Keratinocyte (primary cell): ENCODE data around the gene ARFGEF3. TPM values are rescaled to one million over a fixed set of nuclear protein-coding genes. Genes with fewer than 3 reads are reported as not detected.

Experiments
- DNase-seq: peaks from one replicate; pipeline ENCODE4 v3.0.0-alpha.2; 2011; ENCODE audit warnings: low read depth, missing footprints, low spot score
- FAIRE-seq: peaks from 2 replicates; lab custom pipeline; 2011; peaks lifted over from hg19 to GRCh38; lab: Jason Lieb, UNC
- H2AFZ ChIP-seq: 2 replicates; pipeline ENCODE4 v1.6.0; 2012; ENCODE audit warnings: low read length, control low read depth, inconsistent platforms; ENCODE audit not compliant: control insufficient read depth
- H3K27ac ChIP-seq: 2 replicates; pipeline ENCODE4 v1.5.1; 2011; ENCODE audit warnings: low read length; ENCODE audit not compliant: control insufficient read depth, insufficient read depth
- H3K27me3 ChIP-seq: 3 replicates; pipeline ENCODE4 v1.6.0; 2011; ENCODE audit warnings: low read length; ENCODE audit not compliant: control insufficient read depth, insufficient read depth; ENCODE audit errors: extremely low read depth
- H3K36me3 ChIP-seq, 2 experiments: 2 replicates in 1 of 2; 3 replicates in 1 of 2; pipeline ENCODE4 v1.5.1; 2011; ENCODE audit warnings: low read length in 2 of 2, mild to moderate bottlenecking in 1 of 2; ENCODE audit not compliant: control insufficient read depth in 2 of 2, insufficient read depth in 2 of 2; ENCODE audit errors: extremely low read depth in 1 of 2
- H3K4me1 ChIP-seq: 3 replicates; pipeline ENCODE4 v1.5.1; 2011; ENCODE audit warnings: low read length; ENCODE audit not compliant: control insufficient read depth, insufficient read depth; ENCODE audit errors: extremely low read depth
- H3K4me2 ChIP-seq: 3 replicates; pipeline ENCODE4 v1.6.0; 2011; ENCODE audit warnings: low read depth, low read length; ENCODE audit not compliant: control insufficient read depth, insufficient read depth; ENCODE audit errors: extremely low read depth
- H3K4me3 ChIP-seq, 3 experiments: fragments of 200-600 bp in 1 of 3; sonication (generic) in 1 of 3; 2 replicates in 2 of 3; 3 replicates in 1 of 3; pipeline ENCODE4 v1.5.1; 2011 to 2016; ENCODE audit warnings: low read length in 3 of 3, mild to moderate bottlenecking in 3 of 3, control low read depth in 2 of 3, inconsistent platforms in 1 of 3, low read depth in 1 of 3, mixed read lengths in 1 of 3, mixed run types in 1 of 3, moderate library complexity in 1 of 3; ENCODE audit not compliant: control insufficient read depth in 2 of 3, insufficient read depth in 2 of 3; ENCODE audit errors: extremely low read depth in 1 of 3
- H3K79me2 ChIP-seq: 2 replicates; pipeline ENCODE4 v1.6.0; 2012; ENCODE audit warnings: low read length; ENCODE audit not compliant: control insufficient read depth, insufficient read depth
- H3K9ac ChIP-seq: 3 replicates; pipeline ENCODE4 v1.6.0; 2011; ENCODE audit warnings: low read length; ENCODE audit not compliant: control insufficient read depth, insufficient read depth; ENCODE audit errors: extremely low read depth
- H3K9me1 ChIP-seq: 3 replicates; pipeline ENCODE4 v1.6.0; 2011; ENCODE audit warnings: low read length; ENCODE audit not compliant: control insufficient read depth, insufficient read depth; ENCODE audit errors: extremely low read depth
- H3K9me3 ChIP-seq: 2 replicates; pipeline ENCODE4 v1.5.1; 2012; ENCODE audit warnings: low read depth, low read length; ENCODE audit not compliant: control insufficient read depth
- H4K20me1 ChIP-seq: 3 replicates; pipeline ENCODE4 v1.6.0; 2011; ENCODE audit warnings: low read length; ENCODE audit not compliant: control insufficient read depth, insufficient read depth; ENCODE audit errors: extremely low read depth
- EZH2 ChIP-seq: IDR thresholded peaks from one replicate; pipeline ENCODE4 v1.6.1; 2012; ENCODE audit warnings: inconsistent platforms, mild to moderate bottlenecking, low read length, moderate library complexity
- dilution Hi-C: fragments of 300-500 bp; cut with MboI; formaldehyde crosslinking; loops from one replicate; pipeline ENCODE4 v1.7.0; 2020; ENCODE audit warnings: low sequenced_read_pairs; ENCODE audit not compliant: extremely low pct_ligation_motif_present
- polyA plus RNA-seq, 5 experiments: library from polyadenylated mRNA; depleted of rRNA in 3 of 5; stranded (reverse) in 3 of 5; stranded (forward) in 1 of 5; unstranded in 1 of 5; fragments of >200 nt; gene quantifications; 1 replicate in 1 of 5; 2 replicates in 3 of 5; 3 replicates in 1 of 5; pipeline versions ENCODE4 v1.2.1 to v1.2.3, GENCODE V29; 2011 to 2012; ENCODE audit warnings: missing spikeins in 2 of 5, low read depth in 1 of 5, low replicate concordance in 1 of 5
- TF ChIP-seq, protein P1 (sequence below), 3 experiments: IDR thresholded peaks in 1 of 3; conservative IDR thresholded peaks in 1 of 3; optimal IDR thresholded peaks in 1 of 3; 2 replicates in 2 of 3; 3 replicates in 1 of 3; pipeline versions ENCODE3 to v1.5.1; 2011; ENCODE audit warnings: low read length in 3 of 3, mild to moderate bottlenecking in 3 of 3, moderate library complexity in 2 of 3, control low read depth in 1 of 3, inconsistent platforms in 1 of 3; ENCODE audit not compliant: insufficient read depth in 2 of 3; ENCODE audit errors: extremely low read depth in 1 of 3

ARFGEF3 gene
- polyA plus RNA-seq, 1 donor (not counting 4 experiments of a cell fraction or from before 2014, with no cell fraction given), result 0.09 TPM

DNA sequence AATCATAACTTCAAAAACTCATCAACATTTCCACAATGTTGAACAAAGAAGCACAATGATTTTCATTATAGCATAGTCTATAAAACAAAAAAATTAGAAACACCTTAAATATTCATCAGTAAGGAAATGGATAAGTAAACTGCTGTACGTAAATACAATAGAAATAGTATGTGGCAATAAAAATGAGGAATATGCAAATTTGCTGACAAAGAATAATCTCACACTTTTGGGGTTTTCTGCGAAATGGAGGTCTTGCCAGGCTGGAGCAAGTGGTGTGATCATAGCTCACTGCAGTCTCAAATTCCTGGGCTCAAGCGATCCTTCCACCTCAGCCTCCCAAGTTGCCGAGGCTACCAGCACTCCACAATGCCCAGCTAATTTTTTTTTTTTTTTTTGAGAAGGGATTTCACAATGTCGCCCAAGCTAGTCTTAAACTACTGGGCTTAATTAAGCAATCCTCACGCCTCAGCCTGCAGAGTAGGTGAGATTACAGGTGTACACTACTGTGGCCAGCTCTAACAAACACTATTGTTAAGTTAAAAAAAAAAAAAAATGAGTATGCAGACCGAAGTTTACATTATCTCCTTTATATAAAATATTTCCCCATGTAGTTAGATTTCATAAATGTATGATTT is 157.1 kb downstream of the ARFGEF3 start:
- Histone ChIP-seq H3K36me3 (no peaks in the 10 kb centered on the region), H3K9ac (no peak overlapping the region), H3K4me1 (no peaks in the 10 kb centered on the region), H3K9me1 (no peaks in the 10 kb centered on the region), H3K27ac (no peak overlapping the region), H2AFZ (no peak overlapping the region), H3K79me2 (no peaks in the 10 kb centered on the region), H4K20me1 (no peaks in the 10 kb centered on the region), H3K4me3 (no peak overlapping the region), H3K4me2 (no peak overlapping the region), H3K27me3 (no peaks in the 10 kb centered on the region), H3K9me3 (no peaks in the 10 kb centered on the region)
- DNase-seq (no peak), FAIRE-seq (no peak)
- dilution Hi-C loops, result no loop called here
- TF ChIP-seq EZH2, result no peak
- TF ChIP-seq, protein P1, sequence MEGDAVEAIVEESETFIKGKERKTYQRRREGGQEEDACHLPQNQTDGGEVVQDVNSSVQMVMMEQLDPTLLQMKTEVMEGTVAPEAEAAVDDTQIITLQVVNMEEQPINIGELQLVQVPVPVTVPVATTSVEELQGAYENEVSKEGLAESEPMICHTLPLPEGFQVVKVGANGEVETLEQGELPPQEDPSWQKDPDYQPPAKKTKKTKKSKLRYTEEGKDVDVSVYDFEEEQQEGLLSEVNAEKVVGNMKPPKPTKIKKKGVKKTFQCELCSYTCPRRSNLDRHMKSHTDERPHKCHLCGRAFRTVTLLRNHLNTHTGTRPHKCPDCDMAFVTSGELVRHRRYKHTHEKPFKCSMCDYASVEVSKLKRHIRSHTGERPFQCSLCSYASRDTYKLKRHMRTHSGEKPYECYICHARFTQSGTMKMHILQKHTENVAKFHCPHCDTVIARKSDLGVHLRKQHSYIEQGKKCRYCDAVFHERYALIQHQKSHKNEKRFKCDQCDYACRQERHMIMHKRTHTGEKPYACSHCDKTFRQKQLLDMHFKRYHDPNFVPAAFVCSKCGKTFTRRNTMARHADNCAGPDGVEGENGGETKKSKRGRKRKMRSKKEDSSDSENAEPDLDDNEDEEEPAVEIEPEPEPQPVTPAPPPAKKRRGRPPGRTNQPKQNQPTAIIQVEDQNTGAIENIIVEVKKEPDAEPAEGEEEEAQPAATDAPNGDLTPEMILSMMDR (optimal IDR thresholded peaks at IDR 0.05 in 1 of 3, IDR thresholded peaks at IDR 0.05 in 1 of 3, conservative IDR thresholded peaks at IDR 0.05 in 1 of 3; ENCODE audit: extremely low read depth in 1 of 3, insufficient read depth in 2 of 3, low read length in 3 of 3), result no peak

DNA sequence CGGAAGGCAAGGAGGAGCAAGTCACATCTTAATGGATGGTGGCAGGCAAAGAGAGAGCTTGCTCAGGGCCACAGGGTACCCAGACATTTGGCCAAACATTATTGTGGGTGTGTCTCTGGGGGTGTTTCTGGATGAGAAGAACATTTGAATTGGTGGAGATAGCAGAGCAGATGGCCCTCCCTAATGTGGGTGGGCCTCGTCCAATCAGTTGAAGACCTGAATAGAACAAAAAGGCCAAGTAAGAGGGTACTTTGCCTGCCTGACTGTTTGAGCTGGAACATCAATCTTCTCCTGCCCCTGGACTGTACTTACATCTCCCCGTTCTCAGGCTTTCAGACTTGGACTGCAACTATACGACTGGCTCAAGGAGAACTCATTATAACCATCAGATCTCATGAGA is 160.2 kb downstream of the ARFGEF3 start:
- no peak overlapping the region for H3K4me3 ChIP-seq
- H2AFZ ChIP-seq, result no peak overlapping the region
- no peak overlapping the region for H3K4me2 ChIP-seq
- no peaks in the 10 kb centered on the region for H3K9me3 ChIP-seq
- DNase-seq, result no peak
- dilution Hi-C loops, result no loop called here
- H4K20me1 ChIP-seq, result no peaks in the 10 kb centered on the region
- no peaks in the 10 kb centered on the region for H3K4me1 ChIP-seq
- TF ChIP-seq EZH2, result no peak
- TF ChIP-seq, protein P1 (optimal IDR thresholded peaks at IDR 0.05 in 1 of 3, IDR thresholded peaks at IDR 0.05 in 1 of 3, conservative IDR thresholded peaks at IDR 0.05 in 1 of 3; ENCODE audit: extremely low read depth in 1 of 3, insufficient read depth in 2 of 3, low read length in 3 of 3), result no peak
- H3K9ac ChIP-seq, result no peak overlapping the region
- no peak overlapping the region for H3K27ac ChIP-seq
- H3K9me1 ChIP-seq, result no peaks in the 10 kb centered on the region
- H3K36me3 ChIP-seq, result no peaks in the 10 kb centered on the region
- H3K27me3 ChIP-seq, result no peaks in the 10 kb centered on the region
- FAIRE-seq, result no peak
- no peaks in the 10 kb centered on the region for H3K79me2 ChIP-seq
